ENCODE results near the gene PRR36.
A peak's percentile ranks its signal among the peaks of the same experiment; 100 is the strongest.
"Not testable (repeated sequence)": the region's sequence is repeated elsewhere in the genome, so short reads cannot be mapped to it uniquely, and the experiment has no call there.

The PRR36 gene

GRCh38 chr19:7874076-7874896 is at the start of gene PRR36:
PRR36 (minus strand) TSS chr19:7874390; CDS start chr19:7873689, 701 bp downstream.
- DNase-seq, result peak; percentile 80

GRCh38 chr19:7923295-7924191 is 49.4 kb upstream of the PRR36 start:
- DNase-seq, result no peak

GRCh38 chr19:7922836-7923195 is 48.6 kb upstream of the PRR36 start:
- no peak for DNase-seq

GRCh38 chr19:7921967-7922835 is 48.0 kb upstream of the PRR36 start:
- no peak for DNase-seq

- peak; percentile 53 for DNase-seq
Measured at GRCh38 chr19:7921302-7921966, 47.2 kb upstream of the PRR36 start.

- DNase-seq, result peak; percentile 97
Measured at GRCh38 chr19:7920519-7921301, 46.5 kb upstream of the PRR36 start.

GRCh38 chr19:7919610-7920518 is 45.7 kb upstream of the PRR36 start, which contains the start of gene SNAPC2:
SNAPC2 (plus strand) TSS chr19:7920338; CDS start chr19:7920367, 29 bp downstream.
- DNase-seq, result peak; percentile 86

- no peak for DNase-seq
Measured at GRCh38 chr19:7918615-7919421, 44.6 kb upstream of the PRR36 start.

GRCh38 chr19:7918062-7918614 is 43.9 kb upstream of the PRR36 start:
- not testable (repeated sequence) for DNase-seq

- DNase-seq, result no peak
Measured at GRCh38 chr19:7917267-7918061, 43.3 kb upstream of the PRR36 start.

- no peak for DNase-seq
Measured at GRCh38 chr19:7916955-7917266, 42.7 kb upstream of the PRR36 start.

- no peak for DNase-seq
Measured at GRCh38 chr19:7916103-7916954, 42.1 kb upstream of the PRR36 start.

- no peak for DNase-seq
Measured at GRCh38 chr19:7915250-7916102, 41.3 kb upstream of the PRR36 start.

GRCh38 chr19:7914598-7915045 is 40.4 kb upstream of the PRR36 start, which contains the start of gene TGFBR3L:
TGFBR3L (plus strand) TSS chr19:7914830.
- no peak for DNase-seq

GRCh38 chr19:7914099-7914498 is 39.9 kb upstream of the PRR36 start:
- no peak for DNase-seq

GRCh38 chr19:7913652-7914051 is 39.5 kb upstream of the PRR36 start:
- no peak for DNase-seq

All from NCI-H2227 treated with DMSO at 0.1 percent for 48 hours (cell line).